Occipital lobe (tissue), 2 donors: ENCODE data around the gene SYCP3. TPM values are rescaled to one million over a fixed set of nuclear protein-coding genes. Genes with fewer than 3 reads are reported as not detected.
"Not testable (repeated sequence)": the region's sequence is repeated elsewhere in the genome, so short reads cannot be mapped to it uniquely, and the experiment has no call there.

Source experiments
- DNase-seq: peaks from one replicate; lab custom pipeline; 2025; lab: John Stamatoyannopoulos, UW
- total RNA-seq: library from RNA; depleted of rRNA; stranded (reverse); fragments of >200 nt; gene quantifications from one replicate; pipeline ENCODE4 v1.2.3, GENCODE V29; 2014

SYCP3 gene
- total RNA-seq, 1 donor from 2014 or later, result 0.47 TPM

DNA sequence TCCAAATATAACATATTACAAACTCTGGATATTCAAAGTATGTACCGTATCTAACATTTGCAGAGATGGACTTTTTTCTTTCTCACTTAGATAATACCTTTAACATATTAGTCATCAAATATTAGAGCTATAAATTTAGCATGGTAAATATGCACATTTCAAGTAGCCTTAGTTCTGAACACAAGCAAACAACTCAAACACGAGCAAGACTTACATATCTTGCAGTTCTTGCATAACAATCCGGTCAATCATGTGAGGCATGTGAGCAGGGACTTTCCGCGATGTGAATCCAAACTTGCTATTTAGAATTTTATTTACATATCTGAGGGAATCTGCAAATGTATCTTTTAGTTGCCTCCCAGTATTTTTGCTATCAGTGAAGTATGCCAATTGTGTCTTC is 22.1 kb upstream of the SYCP3 start:
- DNase-seq, result no peak

DNA sequence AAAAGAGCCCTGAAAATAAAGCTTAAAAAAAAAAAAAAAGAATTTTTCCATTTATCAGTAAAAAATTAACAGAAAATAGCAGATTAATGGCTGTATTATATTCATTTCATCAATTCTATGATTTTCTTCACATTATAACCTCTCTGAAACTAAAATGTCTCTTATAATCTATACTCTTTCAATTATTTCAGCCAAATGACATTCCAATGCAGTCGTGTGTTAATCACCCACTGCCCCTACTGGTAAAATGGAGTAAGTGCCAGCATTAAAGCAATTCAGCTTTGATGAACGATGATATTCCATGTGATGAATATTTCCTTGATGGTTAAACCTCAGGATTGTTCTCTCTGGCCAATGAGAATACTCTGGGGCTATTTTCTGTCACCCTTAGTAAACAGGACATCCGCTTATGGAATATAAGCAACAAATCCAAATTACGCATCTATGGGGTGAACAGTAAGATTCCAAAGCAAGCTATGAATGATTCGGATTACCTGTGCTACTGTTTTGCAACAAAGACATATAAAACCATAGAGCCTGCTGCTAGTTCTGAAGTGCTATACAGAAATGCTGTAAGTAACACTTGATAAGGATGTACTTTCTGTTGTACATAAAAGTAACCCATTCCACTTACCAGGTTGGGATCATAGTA is 20.3 kb upstream of the SYCP3 start:
- no peak for DNase-seq

DNA sequence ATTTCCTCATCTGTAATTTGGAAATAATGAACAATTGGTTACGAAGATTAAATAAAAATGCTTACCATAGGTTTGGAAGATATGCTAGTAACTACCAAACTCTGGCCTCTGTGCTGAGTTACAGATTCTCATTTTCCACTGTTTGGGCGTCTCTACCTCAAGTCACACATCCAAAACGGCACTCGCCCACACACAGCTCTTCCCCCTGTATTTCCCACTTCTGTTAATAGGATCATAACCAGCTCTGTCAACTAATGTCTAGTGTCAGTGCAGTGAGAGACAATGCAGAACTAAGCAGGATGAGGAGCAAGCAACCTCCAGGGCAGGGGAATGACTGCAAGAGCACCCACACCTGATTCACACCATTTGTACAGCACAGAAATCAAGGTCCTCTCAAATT is 10.9 kb upstream of the SYCP3 start:
- DNase-seq, result no peak

DNA sequence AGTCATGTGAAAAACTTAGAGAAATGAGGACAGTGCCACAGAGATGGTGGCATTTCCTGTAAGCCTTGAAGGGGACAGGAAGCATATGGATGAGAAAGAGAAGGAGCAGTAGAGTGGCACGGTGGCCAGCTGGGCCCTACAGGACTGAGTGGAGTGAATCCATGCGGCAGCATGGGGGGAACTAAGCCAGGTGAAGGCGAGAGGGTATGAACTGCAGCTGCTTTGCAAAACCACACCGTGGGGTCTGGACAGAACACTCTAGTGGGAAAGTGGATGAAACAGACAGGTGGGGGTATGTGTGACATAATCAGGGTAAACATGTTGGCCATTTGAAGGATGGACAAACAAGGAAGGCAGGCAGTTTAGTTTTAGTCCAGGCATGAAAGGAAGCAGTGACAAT is 10.4 kb upstream of the SYCP3 start:
- no peak for DNase-seq

DNA sequence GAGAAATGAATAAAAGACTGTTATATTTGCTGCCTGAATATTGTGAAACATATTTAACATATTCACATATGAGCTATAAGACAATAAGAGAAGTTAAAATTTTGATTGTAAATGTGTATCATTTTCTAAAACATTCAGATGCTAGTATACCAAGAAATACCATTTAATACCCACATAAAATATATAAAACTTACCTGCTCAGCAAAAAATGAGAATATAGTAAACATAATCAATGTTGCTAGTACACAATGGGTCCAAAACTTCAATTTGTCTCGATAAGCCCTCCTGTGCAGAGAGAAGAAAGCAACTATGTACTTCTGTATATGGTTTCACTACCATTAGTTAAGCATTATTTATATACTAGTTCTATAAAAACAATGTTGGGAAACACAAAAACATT is 9.6 kb upstream of the SYCP3 start:
- no peak for DNase-seq

DNA sequence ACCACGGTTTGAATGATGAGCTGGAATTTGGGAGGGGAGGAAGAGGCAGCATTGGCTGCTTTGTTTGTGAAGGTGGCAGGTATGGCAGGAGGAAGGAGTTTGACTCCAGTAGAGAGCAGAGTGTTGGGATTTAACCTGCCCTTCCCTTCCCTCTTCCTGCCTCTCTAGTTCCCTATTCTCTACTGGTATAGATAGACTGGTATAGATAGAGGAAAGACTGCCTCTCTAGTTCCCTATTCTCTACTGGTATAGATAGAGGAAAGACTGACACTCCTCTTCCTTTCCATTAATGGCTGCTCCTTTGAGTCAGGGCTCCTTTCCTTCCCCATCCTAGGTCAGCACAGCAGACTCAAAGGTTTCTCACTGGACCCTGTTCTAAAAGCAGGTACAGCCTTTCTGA is 8.4 kb upstream of the SYCP3 start:
- no peak for DNase-seq

DNA sequence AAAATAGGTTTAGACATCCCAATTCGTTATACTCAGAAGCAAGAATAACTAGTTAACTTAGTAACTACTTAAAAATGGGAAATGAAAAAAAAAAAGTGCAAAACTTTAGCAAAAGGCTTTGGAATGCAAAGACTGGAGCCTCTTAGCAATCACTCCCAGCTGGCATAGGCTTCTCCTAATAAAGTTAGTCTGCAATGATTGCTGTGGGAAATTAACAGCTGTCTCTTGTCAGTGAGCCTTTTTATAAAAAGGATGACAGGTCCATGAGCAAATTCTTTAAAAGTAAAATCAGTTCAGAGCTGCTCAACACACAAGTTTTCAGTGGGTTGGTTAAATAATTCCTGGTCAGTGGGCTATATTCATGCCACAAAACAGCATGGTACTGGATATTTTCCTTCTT is 7.4 kb upstream of the SYCP3 start:
- no peak for DNase-seq

DNA sequence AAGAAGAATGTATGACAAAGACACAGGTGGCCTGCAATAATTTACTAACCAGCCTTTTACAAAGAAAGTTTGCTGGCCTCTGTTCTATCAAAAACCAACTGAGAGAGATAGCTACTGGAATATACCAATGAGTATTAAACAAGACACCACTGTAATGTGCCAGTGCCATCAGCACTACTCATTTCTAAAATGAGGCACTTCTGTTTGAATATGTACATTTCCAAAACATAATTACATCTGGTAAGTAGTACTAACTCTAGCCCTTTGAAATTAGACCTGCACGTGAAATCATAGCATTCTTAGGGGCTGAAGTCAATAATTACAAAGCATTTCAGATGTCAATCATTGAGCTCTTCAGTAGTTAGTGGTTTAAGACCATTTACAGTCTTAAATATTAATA is 6.9 kb upstream of the SYCP3 start:
- no peak for DNase-seq

DNA sequence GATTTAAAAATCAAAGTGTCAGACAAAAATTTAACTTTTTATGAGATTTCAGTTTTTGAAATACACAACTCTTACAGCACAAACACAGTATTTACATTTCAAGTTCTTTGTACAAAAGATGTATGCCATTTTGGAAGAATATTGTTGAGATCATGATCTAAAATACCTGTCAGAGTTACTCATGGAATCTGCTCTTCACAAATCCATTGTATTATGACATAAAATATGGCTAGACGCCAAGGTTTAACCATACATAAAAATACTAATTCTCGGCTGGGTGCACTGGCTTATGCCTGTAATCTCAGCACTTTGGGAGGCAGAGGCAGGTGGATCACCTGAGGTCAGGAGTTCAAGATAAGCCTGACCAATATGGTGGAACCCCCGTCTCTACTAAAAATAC is 6.2 kb upstream of the SYCP3 start:
- DNase-seq, result no peak

DNA sequence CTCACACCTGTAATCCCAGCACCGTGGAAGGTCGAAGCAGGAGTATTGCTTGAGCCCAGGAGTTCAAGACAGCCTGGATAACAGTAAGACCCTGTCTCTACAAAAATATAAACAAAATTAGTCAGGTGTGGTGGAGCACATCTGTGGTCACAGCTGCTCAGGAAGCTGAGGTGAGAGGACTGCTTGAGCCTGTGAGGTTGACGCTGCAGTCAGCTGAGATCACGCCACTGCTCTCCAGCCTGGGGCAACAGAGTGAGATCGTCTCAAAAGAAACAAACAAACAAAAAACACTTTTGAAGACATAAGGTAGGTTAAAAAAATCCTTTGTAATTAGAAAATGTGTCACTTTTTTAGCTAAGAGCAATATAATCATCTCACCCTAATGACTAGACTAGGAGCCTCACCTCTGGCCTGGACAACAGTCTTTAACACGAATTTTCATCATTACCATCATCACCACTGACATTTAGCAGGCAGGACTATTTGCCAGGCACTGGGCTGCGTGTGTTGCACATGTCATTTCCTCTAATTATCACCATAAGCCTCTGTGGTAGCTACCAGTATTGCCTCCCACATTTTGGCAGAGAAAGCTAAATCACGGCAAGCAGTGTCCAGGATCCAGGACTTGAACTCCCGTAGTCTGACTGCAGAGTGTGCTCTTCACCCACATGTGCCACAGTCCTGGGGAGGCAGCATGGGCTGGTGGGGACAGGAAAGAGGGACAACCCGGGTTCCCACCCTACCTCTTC is 4.6 kb upstream of the SYCP3 start:
- DNase-seq, result no peak

DNA sequence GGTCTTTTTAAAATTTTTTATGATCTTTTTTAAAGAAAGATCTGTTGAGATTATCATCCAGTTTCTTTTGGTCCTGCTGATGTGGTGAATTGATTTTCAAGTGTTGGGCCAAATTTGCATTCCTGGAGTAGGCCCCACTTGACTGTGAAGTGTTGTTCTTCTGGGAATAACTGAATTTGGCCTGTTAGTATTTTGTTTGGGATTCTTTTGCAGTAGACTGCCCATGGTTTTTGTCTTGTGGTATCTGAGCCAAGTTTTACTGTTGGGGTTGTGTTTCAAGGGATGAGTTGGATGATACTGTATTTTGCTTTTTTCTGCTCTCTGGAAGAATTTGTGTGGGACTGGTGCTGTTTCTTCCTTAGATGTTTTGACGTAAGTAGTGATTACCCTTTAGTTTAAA is 4.0 kb upstream of the SYCP3 start:
- no peak for DNase-seq

DNA sequence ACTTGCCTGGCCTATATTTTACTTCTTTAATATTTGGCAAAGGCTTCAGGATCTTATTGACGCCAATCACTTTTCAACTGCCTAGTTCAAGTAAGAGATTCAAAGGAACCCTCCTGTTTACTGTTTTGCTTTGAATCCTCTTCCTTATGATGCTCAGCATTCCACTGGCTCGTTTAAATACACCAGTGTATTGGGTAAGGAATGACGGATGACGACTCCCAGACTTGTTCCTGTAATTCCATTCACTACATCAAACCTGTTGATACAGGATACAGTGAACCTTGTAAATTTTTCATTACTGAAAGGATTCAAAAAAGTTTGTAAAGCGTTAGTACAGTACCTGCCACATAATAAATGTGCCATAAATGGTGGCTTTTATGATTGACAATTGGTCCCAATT is 1.7 kb upstream of the SYCP3 start:
- DNase-seq, result no peak

DNA sequence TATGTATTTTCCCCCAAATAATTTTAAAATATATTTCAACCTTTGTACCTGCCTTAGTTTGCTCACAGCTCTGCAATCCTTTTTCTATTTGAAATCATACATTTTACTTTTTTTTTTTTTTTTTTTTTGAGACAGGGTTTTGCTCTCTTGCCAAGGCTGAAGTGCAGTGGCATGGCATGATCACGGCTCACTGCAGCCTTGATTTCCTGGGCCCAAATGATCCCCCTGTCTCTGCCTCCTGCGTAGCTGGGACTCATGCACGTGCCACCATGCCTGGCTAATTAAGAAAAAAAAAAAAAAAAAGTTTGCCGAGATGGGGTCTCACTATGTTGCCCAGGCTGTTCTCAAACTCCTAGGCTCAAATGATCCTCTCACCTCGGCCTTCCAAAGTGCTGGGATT is 1.3 kb upstream of the SYCP3 start:
- no peak for DNase-seq

DNA sequence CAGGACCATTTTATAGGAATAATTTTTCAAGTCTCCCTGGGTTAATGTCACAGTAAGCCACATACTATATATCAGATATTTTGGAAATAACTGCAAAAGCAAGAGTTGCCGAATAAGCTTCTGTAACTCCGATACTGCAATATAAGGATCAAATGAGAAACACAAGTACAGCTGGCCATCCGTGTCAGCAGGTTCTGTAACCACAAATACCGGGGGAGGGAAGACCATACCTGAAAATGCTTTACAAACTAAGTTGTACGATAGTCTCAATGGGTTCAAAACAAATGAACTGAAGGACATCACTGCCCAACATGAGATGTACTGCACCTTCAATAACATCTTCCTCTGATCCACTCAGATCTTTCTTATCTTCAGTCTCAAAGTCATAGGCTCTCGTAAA is 1.8 kb downstream of the SYCP3 start:
- DNase-seq, result no peak

DNA sequence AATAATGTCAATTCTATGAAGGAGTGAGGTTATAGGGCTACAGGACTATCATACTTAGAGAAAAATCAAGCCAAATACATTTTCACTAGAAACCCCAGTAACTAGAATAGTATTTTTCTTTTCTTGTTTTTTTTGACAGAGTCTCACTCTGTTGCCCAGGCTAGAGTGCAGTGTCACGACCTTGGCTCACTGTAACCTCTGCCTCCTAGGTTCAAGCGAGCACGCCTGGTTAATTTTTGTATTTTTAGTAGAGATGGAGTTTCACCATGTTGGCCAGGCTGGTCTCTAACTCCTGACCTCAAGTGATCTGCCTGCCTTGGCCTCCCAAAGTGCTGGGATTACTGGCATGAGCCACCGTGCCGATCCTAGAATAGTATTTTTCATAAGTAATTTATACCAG is 4.8 kb downstream of the SYCP3 start:
- not testable (repeated sequence) for DNase-seq

DNA sequence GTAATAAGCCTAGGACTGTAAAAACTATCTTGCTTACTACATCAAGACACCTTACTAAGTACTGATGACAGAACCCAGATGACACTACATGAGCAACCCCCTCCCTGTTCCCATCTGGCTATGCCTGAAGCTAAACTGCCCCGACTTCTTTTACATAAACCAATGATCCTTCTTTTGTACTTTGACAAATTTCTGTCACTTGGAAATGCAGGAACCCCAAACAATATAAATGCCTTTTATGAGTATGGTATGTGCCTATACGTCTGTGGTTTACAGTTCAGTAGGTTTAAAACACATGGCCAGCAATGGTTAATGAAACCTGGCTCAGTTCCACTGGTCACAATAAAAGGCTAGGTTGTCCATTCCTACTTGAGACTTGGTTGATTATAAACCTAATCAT is 6.1 kb downstream of the SYCP3 start:
- no peak for DNase-seq

DNA sequence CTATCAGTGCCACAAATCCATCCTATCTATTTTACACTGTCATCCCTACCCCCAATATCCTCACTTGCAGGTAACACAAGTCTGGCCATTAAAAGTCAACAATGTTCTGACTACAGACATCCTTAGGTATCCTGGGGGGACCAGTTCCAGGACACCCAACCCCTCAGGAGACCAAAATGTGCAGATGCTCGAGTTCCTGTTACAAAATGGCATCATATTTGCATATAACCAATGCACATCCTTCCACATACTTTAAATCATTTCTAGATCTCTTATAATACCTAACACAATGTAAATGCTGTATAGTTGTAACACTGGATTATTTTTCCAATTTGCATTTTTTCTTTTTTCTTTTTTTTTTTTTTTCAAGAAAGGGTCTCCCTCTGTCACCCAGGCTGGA is 6.9 kb downstream of the SYCP3 start:
- DNase-seq, result no peak

DNA sequence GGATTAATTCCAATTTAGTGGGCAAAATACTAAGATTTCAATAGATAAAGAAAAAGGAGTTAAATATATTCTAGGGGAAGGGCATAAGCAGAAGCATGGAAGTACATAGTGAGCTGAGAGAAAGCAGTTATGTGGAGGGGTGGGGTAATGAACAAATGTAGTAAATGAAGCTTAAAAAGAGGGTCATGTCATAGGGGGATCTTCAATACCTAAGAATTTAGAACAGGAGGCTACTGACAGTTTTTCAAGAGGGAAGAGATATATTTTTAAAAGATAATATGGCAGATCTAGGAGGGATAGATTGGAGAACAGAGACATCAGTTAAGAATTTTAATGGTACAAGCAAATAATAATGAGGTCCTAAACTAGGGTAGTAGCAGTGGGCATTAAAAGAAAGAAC is 9.4 kb downstream of the SYCP3 start:
- DNase-seq, result no peak

DNA sequence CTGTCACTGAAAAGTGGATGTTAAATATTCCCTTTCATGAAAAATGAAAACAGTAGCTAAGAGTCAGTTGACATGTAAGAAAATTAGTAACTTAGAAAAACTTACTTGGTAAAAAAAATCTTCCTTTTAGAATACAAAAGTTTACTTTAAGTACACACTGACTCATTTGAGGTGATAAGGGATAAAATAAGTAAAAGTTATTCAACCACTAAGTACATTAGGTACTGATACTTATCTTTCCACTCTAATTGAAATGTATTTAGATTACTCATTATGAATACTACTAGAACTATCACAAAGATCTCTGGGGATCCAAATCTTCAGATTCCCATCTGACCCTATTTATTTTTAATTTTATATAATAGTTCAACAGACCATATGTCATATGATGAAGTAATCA is 12.2 kb downstream of the SYCP3 start:
- no peak for DNase-seq

DNA sequence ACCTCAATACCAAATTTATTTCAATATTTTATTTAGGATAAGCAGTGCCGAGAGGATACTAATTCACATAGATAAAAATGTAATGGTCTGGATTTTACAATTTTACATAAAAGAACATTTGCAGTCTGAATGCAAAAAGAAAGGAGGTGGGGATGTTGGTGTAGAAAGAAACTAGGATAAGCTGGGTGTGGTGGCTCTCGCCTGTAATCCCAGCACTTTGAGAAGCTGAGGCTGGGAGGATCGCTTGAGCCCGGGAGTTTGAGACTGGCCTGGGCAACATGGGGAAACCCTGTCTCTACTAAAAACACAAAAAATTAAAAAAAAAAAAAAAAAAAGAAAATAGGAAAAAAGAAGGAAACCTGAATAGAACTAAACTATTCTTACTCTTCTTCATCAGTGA is 16.9 kb downstream of the SYCP3 start:
- DNase-seq, result no peak

DNA sequence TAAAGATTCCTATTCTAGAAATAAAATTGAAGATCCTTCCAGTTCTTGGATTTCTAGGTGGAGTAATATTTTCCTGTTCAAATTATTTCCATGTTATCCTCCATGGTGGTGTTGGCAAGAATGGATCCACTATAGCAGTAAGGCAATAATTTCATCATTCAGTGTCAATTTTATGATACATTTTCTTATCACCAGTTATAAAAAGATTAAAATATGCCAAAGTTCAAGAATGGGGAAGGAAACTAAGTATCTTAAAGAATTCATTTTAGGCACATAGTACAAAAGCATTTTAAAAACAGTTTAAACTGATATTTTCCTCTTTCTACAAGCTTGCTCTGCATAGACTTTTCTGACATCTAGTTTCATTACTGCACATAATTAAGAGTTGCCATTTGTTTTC is 19.1 kb downstream of the SYCP3 start:
- no peak for DNase-seq

DNA sequence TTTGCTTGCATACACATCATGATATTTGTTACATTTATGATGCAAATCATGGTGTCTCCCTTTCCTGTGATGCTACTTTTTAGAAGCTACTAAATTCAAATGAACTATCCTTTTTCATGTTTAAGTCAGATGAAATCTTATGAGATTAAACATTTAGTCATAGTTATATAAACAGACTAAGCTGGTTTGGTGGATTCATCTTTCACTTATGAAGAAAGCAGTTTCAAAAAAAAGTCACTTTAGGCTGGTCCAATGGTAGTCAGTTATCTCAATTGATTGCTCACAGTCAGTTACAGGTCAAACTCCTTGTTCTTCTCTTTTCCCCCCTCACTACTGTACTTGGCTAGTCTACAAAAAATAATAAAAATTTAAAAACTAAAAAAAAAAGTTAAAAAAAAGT is 19.7 kb downstream of the SYCP3 start:
- DNase-seq, result no peak

DNA sequence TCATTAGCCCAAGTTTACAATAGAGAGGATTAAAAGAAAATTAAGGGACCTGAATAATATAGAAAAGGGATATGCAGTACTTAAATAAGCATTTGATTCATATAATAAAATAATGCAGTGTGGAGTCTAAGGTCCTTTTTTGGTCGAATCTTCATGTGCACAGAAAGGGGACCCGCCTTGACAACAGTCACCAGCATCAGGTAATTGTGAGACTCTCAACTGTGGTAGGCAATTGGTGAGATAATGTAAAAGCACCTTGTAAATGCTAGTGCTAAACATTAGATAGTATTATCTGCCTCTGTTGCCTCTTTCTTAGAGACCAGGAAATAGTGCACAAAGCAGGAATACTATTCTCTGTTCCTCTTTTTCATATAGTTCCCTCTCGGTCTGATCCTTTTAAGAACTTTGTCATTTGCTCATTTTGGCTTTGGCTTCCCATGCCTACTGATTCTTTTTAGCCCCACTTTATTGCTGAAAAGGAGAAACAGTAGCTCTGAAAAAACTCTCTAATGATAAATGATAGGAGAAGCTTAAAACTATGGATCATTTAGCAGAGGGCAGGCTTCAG is 24.3 kb downstream of the SYCP3 start:
- DNase-seq, result no peak
